Mammary epithelial cell (primary cell): ENCODE measurements around the gene C16orf89.
"Not testable (repeated sequence)": the region's sequence is repeated elsewhere in the genome, so short reads cannot be mapped to it uniquely, and the experiment has no call there.

ENCODE experiments used
- CTCF ChIP-seq, 2 donors: IDR thresholded peaks in 1 of 2; conservative IDR thresholded peaks in 1 of 2; 2 replicates each; pipeline ENCODE4 v1.5.1; 2011 to 2012; ENCODE audit warnings: inconsistent platforms in 2 of 2, low read length in 2 of 2, mild to moderate bottlenecking in 2 of 2, control low read depth in 1 of 2, low read depth in 1 of 2; ENCODE audit not compliant: insufficient read depth in 1 of 2; ENCODE audit errors: extremely low read depth in 1 of 2
- EZH2 ChIP-seq: IDR thresholded peaks from 2 replicates; pipeline ENCODE4 v1.6.1; 2012; ENCODE audit warnings: low read length, inconsistent platforms, borderline replicate concordance

DNA sequence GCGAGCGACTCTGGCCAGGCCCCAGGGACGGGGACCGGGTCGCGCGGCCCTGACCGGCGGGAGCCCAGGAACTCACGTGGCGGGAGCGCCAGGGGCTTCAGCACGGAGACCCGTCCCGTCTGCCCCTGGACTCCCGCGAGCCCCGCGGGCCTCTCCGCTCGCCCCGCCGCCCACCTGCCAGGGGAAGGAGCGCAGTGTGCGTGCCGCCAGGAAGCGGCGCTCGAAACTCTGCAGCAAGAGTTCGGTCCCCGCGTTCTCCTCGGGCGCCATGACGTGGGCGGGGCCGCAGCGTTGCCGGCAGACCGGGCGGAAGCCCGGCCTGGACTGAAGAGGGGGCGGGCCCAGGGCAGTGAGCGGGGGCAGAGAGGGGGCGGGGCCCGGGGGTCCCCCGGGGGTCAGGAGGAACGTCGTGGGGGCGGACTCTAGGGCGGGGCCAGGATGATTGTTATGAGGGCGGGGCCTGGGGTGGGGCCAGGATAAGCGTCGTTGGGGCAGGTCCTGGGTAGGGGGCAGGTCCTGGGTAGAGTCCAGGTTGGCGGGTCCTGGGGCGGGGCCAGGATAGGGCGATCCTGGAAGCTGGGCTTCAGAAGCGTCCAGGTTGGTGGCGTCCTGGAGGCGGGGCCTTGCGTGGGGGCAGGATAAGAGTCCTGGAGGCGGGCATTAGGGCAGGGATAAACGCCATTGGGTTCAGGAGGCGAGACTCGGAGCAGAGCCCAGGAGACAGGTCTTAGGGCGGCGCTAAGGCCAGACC is 31.9 kb upstream of the C16orf89 start, which contains the start of gene EEF2KMT:
- not testable (repeated sequence) for TF ChIP-seq CTCF (conservative IDR thresholded peaks at IDR 0.05 in 1 of 2, IDR thresholded peaks at IDR 0.05 in 1 of 2; ENCODE audit: extremely low read depth in 1 of 2, insufficient read depth in 1 of 2, low read depth in 1 of 2, low read length in 2 of 2); EZH2
